GM10266 (cell line): Measurements from ENCODE around the gene KSR1.

Experiments
- DNase-seq: peaks from one replicate; pipeline ENCODE4 v3.0.0; 2012; ENCODE audit errors: extremely low spot score
- TF ChIP-seq, protein P1 (sequence below): IDR thresholded peaks from 2 replicates; pipeline ENCODE4 v1.5.1; 2012; ENCODE audit warnings: mild to moderate bottlenecking, low read depth; ENCODE audit not compliant: control insufficient read depth, insufficient read depth; ENCODE audit errors: missing control alignments

KSR1 gene

DNA sequence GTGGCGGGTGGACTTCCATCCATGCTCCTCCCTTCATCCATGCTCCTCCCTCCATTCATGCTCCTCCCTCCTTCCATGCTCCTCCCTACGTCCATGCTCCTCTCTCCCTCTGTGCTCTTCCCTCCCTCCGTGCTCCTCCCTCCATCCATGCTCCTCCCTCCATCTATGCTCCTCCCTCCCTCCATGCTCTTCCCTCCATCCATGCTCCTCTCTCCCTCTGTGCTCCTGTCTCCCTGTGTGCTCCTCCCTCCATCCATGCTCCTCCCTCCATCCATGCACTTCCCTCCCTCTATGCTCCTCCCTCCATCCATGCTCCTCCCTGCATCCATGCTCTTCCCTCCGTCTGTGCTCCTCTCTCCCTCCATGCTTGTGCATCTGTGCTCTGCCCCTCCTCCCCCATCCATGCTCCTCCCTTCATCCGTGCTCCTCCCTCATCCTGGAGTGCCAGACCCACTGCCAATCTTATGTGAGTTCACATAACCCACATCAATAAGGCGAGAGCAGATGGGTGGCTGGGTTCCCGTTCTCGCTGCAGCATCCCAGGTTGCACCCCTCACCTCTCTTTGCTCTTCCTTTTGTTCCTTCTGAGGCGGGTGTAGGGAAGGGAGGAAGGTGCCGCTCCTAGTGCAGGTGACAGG, 22.8 kb downstream of the KSR1 start:
- no peak for DNase-seq
- TF ChIP-seq, protein P1, sequence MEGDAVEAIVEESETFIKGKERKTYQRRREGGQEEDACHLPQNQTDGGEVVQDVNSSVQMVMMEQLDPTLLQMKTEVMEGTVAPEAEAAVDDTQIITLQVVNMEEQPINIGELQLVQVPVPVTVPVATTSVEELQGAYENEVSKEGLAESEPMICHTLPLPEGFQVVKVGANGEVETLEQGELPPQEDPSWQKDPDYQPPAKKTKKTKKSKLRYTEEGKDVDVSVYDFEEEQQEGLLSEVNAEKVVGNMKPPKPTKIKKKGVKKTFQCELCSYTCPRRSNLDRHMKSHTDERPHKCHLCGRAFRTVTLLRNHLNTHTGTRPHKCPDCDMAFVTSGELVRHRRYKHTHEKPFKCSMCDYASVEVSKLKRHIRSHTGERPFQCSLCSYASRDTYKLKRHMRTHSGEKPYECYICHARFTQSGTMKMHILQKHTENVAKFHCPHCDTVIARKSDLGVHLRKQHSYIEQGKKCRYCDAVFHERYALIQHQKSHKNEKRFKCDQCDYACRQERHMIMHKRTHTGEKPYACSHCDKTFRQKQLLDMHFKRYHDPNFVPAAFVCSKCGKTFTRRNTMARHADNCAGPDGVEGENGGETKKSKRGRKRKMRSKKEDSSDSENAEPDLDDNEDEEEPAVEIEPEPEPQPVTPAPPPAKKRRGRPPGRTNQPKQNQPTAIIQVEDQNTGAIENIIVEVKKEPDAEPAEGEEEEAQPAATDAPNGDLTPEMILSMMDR = no peak

DNA sequence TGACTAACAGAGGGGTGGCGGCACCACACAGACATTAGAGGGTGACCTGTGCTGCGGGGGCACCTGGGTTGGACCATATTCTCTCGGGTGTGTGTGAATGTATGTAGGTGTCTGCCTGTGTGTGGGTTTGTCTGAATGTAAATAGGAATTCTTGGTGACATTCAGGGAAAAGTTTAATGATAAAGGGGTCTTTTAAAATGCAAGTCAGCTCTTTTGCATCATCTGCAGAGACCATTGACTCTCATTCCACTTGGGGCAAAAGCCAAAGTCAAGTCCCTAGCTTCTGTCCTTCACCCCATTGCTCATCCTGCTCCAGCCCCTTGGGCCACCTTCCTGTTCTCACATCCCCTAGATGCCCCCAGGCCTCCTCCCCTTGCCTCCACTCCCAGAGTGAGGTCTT, 23.6 kb downstream of the KSR1 start:
- TF ChIP-seq, protein P1 = no peak
- no peak for DNase-seq

DNA sequence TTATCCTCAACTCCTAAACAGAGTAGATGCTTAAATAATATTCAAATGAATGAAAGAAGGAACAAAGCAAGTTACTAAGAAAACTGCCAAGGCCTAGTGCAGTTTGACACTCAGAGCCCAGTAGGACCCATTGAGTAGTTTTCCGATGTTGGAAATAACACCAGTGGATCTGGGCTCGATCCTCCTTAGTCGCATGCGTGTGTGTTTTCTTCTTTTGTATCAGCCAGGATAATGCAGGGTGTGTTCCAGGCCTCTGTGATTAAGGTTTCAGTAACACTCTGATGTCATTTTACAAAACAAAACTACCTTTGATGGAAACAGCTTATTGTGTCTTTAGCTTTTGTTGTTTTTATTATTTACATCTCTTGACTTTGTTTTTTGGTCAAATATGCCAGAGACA, 24.5 kb downstream of the KSR1 start:
- DNase-seq = no peak
- TF ChIP-seq, protein P1 = no peak

DNA sequence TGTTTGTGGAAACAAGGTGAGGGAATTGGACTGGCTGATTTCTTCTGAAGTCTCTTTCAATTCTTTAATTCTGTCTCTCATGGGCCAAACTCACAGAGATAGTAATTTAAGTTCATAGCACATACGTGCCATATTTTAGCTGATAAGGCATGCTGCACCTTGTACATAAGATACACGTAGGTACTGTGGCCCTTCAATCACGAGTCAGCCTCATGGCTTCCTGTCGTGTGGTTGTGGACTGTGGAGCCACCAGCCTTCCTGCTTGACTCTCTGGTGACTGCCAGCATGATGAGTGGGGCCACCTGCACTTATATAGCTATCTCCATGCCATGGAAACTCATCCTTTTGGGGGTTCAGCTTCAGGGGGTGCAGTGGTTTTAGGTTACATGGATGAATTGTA, 25.1 kb downstream of the KSR1 start:
- TF ChIP-seq, protein P1 = no peak
- no peak for DNase-seq

DNA sequence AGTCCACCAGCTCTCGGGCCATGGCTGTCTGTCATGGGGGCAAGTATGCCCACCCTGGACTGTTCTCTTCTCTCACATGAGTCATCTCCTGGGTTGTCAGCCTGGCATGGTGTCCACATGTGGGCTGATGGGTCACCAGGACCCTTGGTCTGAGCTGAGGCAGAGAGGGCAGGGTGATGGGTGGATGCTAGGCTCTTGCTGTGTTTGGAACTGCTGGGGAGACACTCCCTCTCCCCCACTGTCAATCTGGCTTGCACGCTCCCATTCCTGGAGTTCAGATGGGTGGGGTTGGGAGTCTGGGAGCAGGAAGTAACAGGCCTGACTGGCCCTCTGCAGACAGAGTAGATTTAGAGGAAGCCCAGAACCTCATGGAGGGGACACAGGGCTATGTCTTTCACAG, 28.9 kb downstream of the KSR1 start:
- TF ChIP-seq, protein P1 = no peak
- DNase-seq = no peak

DNA sequence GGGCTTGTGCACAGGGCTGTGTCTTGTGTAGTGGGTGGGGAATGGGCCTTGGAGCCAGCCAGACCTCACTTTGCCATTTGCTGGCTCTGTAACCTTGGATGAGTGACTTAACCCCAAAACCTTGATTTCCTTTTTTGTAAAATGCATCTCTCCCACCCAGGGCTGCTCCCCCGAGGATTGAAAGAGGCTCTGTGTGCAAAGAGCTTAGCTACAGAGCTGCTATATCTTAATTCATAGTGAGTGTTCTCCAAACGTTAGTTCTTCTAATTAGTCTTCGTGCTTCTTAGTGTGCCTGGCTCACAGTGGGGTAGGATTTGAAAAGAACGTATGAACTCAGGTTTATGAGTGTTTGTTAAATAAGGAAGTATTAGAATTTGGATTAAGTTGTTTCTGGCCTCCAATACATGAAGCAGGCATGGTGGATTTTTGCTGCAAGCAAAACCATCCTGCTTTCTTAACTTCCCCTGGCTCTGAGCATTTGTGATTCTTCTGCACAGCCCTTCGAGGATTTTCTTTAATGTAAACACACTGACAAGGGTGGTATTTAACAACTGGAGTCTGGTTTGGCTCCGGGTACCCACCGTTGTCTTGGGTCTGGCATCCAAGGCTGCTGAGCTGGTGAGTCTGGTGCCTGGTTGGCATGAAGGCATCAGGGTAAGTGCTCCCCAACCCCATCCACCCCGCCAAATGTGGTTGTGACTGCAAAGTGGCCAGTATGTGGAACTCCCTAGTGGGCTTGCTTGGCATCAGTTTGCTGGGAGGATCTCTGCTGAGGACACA, 29.7 kb downstream of the KSR1 start:
- TF ChIP-seq, protein P1 = no peak
- no peak for DNase-seq

DNA sequence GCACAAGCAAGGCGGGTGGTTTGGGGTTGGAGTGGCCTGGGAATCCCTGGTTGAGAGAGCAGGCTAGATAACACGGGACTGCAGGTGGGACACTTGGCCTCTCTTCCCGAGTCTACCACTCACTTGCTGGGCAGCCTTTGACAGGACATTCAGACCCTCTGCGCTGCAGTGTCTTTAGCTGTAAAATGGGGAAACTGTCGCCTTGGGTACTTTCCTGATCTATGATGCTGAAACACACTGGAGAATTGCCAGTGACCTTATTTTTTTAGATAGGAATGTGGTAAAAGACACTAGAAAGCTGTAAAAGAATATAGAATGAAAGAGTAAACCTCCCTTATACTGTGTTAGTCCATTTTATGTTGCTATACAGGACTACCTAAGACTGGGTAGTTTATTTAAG, 30.5 kb downstream of the KSR1 start:
- DNase-seq = no peak
- TF ChIP-seq, protein P1 = no peak
